ENCODE measurements around the gene CCR2. TPM values are rescaled to one million over a fixed set of nuclear protein-coding genes. Genes with fewer than 3 reads are reported as not detected.

CCR2 gene
- total and polyA plus RNA-seq, 7 donors, result 0.69 to 3.1 (median 1.6) TPM

DNA sequence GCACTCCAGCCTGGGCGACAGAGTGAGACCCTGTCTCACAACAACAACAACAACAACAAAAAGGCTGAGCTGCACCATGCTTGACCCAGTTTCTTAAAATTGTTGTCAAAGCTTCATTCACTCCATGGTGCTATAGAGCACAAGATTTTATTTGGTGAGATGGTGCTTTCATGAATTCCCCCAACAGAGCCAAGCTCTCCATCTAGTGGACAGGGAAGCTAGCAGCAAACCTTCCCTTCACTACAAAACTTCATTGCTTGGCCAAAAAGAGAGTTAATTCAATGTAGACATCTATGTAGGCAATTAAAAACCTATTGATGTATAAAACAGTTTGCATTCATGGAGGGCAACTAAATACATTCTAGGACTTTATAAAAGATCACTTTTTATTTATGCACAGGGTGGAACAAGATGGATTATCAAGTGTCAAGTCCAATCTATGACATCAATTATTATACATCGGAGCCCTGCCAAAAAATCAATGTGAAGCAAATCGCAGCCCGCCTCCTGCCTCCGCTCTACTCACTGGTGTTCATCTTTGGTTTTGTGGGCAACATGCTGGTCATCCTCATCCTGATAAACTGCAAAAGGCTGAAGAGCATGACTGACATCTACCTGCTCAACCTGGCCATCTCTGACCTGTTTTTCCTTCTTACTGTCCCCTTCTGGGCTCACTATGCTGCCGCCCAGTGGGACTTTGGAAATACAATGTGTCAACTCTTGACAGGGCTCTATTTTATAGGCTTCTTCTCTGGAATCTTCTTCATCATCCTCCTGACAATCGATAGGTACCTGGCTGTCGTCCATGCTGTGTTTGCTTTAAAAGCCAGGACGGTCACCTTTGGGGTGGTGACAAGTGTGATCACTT is 18.8 kb downstream of the CCR2 start:
- Histone ChIP-seq H3K4me1 (no peaks in the 10 kb centered on the region), H3K36me3 (no peaks in the 10 kb centered on the region), H3K4me3 (no peak overlapping the region), H3K27me3 (no peaks in the 10 kb centered on the region), H3K9me3 (no peaks in the 10 kb centered on the region), H3K27ac (no peak overlapping the region)
- intact Hi-C loops (cut with DNase I), result loop anchor here (5.0 to 10.0 kb wide), 2 partner anchors 288 to 435 kb away; no protein-coding TSS in a partner anchor
- no peak for DNase-seq
- TF ChIP-seq, protein P1, sequence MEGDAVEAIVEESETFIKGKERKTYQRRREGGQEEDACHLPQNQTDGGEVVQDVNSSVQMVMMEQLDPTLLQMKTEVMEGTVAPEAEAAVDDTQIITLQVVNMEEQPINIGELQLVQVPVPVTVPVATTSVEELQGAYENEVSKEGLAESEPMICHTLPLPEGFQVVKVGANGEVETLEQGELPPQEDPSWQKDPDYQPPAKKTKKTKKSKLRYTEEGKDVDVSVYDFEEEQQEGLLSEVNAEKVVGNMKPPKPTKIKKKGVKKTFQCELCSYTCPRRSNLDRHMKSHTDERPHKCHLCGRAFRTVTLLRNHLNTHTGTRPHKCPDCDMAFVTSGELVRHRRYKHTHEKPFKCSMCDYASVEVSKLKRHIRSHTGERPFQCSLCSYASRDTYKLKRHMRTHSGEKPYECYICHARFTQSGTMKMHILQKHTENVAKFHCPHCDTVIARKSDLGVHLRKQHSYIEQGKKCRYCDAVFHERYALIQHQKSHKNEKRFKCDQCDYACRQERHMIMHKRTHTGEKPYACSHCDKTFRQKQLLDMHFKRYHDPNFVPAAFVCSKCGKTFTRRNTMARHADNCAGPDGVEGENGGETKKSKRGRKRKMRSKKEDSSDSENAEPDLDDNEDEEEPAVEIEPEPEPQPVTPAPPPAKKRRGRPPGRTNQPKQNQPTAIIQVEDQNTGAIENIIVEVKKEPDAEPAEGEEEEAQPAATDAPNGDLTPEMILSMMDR (IDR thresholded peaks at IDR 0.05), result peak in 1 of 4 experiments; percentile 22
- TF ChIP-seq POLR2A (IDR thresholded peaks at IDR 0.05), result no peak
- 86 to 92% methylated on average over 9 of the region's 9 CpGs for WGBS, 2 donors

GRCh38 chr3:46374755-46375154 is 20.8 kb downstream of the CCR2 start:
- Histone ChIP-seq H3K27me3 (no peaks in the 10 kb centered on the region), H3K27ac (no peak overlapping the region), H3K4me3 (no peak overlapping the region), H3K4me1 (no peaks in the 10 kb centered on the region), H3K9me3 (no peaks in the 10 kb centered on the region), H3K36me3 (no peaks in the 10 kb centered on the region)
- intact Hi-C loops (cut with DNase I), result loop anchor here (5.0 to 10.0 kb wide), 2 partner anchors 290 to 437 kb away; no protein-coding TSS in a partner anchor
- TF ChIP-seq POLR2A (IDR thresholded peaks at IDR 0.05), result no peak
- TF ChIP-seq, protein P1 (IDR thresholded peaks at IDR 0.05), result no peak
- no peak for TF ChIP-seq POLR2AphosphoS5 (IDR thresholded peaks at IDR 0.05)
- TF ChIP-seq EP300 (IDR thresholded peaks at IDR 0.05), result no peak
- 82 to 90% methylated on average over 3 of the region's 3 CpGs for WGBS, 2 donors
- no peak for DNase-seq

GRCh38 chr3:46375218-46375617 is 21.3 kb downstream of the CCR2 start:
- intact Hi-C loops (cut with DNase I), result loop anchor here (10.0 kb wide), 1 partner anchor 290 kb away; no protein-coding TSS in a partner anchor
- no peak overlapping the region for H3K4me3 ChIP-seq
- no peaks in the 10 kb centered on the region for H3K36me3 ChIP-seq
- no peak for TF ChIP-seq POLR2AphosphoS5 (IDR thresholded peaks at IDR 0.05)
- no peak overlapping the region for H3K27ac ChIP-seq
- no peak for DNase-seq
- H3K27me3 ChIP-seq, result no peaks in the 10 kb centered on the region
- no peaks in the 10 kb centered on the region for H3K4me1 ChIP-seq
- H3K9me3 ChIP-seq, result no peaks in the 10 kb centered on the region
- 67 to 77% methylated on average over 2 of the region's 2 CpGs for WGBS, 2 donors

- Histone ChIP-seq H3K9me3 (no peaks in the 10 kb centered on the region), H3K4me3 (no peak overlapping the region), H3K27me3 (no peaks in the 10 kb centered on the region), H3K27ac (no peak overlapping the region), H3K4me1 (peaks cover 0 to 6% (median 1%) of the 10 kb centered on the region in 4 donors), H3K36me3 (no peaks in the 10 kb centered on the region)
- intact Hi-C loops (cut with DNase I), result loop anchor here (10.0 kb wide), 1 partner anchor 291 kb away; no protein-coding TSS in a partner anchor
- WGBS, 2 donors, result 20 to 37% methylated on average over 2 of the region's 2 CpGs
- TF ChIP-seq EP300 (IDR thresholded peaks at IDR 0.05), result no peak
- no peak for TF ChIP-seq POLR2AphosphoS5 (IDR thresholded peaks at IDR 0.05)
- TF ChIP-seq POLR2A (IDR thresholded peaks at IDR 0.05), result no peak
- TF ChIP-seq, protein P1 (IDR thresholded peaks at IDR 0.05), result no peak
- no peak for DNase-seq
Measured at GRCh38 chr3:46375814-46376213, 21.9 kb downstream of the CCR2 start.

DNA sequence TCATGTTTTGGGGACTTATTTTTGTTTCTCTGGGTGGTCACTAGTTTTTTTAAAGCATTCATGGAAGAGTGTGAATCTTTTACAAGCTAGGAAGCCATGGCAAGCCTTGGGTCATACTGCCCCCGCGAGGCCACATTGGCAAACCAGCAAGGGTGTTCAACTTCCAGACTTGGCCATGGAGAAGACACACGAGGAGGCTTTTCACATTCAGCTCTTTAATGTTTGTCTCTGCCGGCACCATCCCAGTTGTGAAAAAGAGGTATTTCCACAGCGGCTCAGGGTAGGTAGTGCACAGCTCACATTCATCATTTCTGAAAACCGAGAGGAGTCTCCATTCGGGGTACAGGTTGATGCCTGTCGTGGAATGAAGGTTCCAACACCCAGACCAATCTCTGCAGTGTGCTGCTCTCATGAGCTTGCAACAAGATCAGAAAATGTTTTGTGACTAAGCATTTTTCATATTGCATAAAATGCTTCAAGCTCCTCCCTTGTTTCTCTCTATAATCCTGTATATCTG is 24.6 kb downstream of the CCR2 start:
- TF ChIP-seq, protein P1 (IDR thresholded peaks at IDR 0.05), result peak in 2 of 4 experiments; percentile 30 to 40
- no peak for TF ChIP-seq EP300 (IDR thresholded peaks at IDR 0.05)
- TF ChIP-seq POLR2A (IDR thresholded peaks at IDR 0.05), result no peak
- TF ChIP-seq POLR2AphosphoS5 (IDR thresholded peaks at IDR 0.05), result no peak
- intact Hi-C loops (cut with DNase I), result loop anchor here (10.0 kb wide), 1 partner anchor 294 kb away; no protein-coding TSS in a partner anchor
- DNase-seq, result peak; percentile 73

More for the DNA sequence above, 24.6 kb downstream of the CCR2 start:
- 49 to 50% methylated on average over 8 of the region's 8 CpGs for WGBS, 2 donors
- Histone ChIP-seq H3K4me3 (no peak overlapping the region), H3K36me3 (no peaks in the 10 kb centered on the region), H3K27ac (no peak overlapping the region), H3K4me1 (peaks cover 0 to 15% (median 3%) of the 10 kb centered on the region in 4 donors), H3K27me3 (no peaks in the 10 kb centered on the region), H3K9me3 (no peaks in the 10 kb centered on the region)
